IPS-15b (cell line): ENCODE data around the gene FMO4.
A peak's percentile ranks its signal among the peaks of the same experiment; 100 is the strongest.

Experiments used
- H3K27me3 ChIP-seq: one replicate; pipeline ENCODE4 v1.6.1; 2013; ENCODE audit warnings: low read length; ENCODE audit not compliant: control insufficient read depth, insufficient read depth
- H3K36me3 ChIP-seq: one replicate; pipeline ENCODE4 v1.6.1; 2013; ENCODE audit warnings: low read length; ENCODE audit not compliant: control insufficient read depth, insufficient read depth
- H3K4me1 ChIP-seq: one replicate; pipeline ENCODE4 v1.6.1; 2013; ENCODE audit warnings: mild to moderate bottlenecking, low read length; ENCODE audit not compliant: control insufficient read depth, insufficient read depth
- H3K4me3 ChIP-seq: one replicate; pipeline ENCODE4 v1.5.1; 2013; ENCODE audit warnings: low read depth, low read length
- H3K9ac ChIP-seq: one replicate; pipeline ENCODE4 v1.6.1; 2013; ENCODE audit warnings: low read depth, mild to moderate bottlenecking, low read length
- H3K9me3 ChIP-seq: one replicate; pipeline ENCODE4 v1.6.1; 2013; ENCODE audit warnings: mild to moderate bottlenecking, low read length; ENCODE audit not compliant: control insufficient read depth, insufficient read depth

Gene FMO4

GRCh38 chr1:171313835-171314320 lies at the start of gene FMO4:
Gene FMO4 (plus strand): TSS chr1:171314183. CDS start chr1:171319826, 5,643 bp downstream.
- Histone ChIP-seq H3K27me3 (no peaks in the 10 kb centered on the region), H3K9me3 (no peaks in the 10 kb centered on the region), H3K4me1 (peaks cover 8% of the 10 kb centered on the region), H3K4me3 (peak within 1 kb of the TSS; percentile 18), H3K36me3 (no peaks in the 10 kb centered on the region), H3K9ac (no peak within 1 kb of the TSS)

- peaks cover 2% of the 10 kb centered on the region for H3K4me1 ChIP-seq
- H3K4me3 ChIP-seq: no peak overlapping the region
- H3K9me3 ChIP-seq: no peaks in the 10 kb centered on the region
- H3K9ac ChIP-seq: no peak overlapping the region
- no peaks in the 10 kb centered on the region for H3K27me3 ChIP-seq
- H3K36me3 ChIP-seq: no peaks in the 10 kb centered on the region
Measured at GRCh38 chr1:171265686-171266085, 48.3 kb upstream of the FMO4 start.

GRCh38 chr1:171266930-171267329 lies 47.1 kb upstream of the FMO4 start:
- Histone ChIP-seq H3K9ac (no peak overlapping the region), H3K4me1 (peaks cover 2% of the 10 kb centered on the region), H3K27me3 (no peaks in the 10 kb centered on the region), H3K36me3 (no peaks in the 10 kb centered on the region), H3K4me3 (no peak overlapping the region), H3K9me3 (no peaks in the 10 kb centered on the region)

GRCh38 chr1:171267391-171267790 lies 46.6 kb upstream of the FMO4 start:
- no peaks in the 10 kb centered on the region for H3K36me3 ChIP-seq
- H3K4me1 ChIP-seq: peaks cover 2% of the 10 kb centered on the region
- no peaks in the 10 kb centered on the region for H3K27me3 ChIP-seq
- H3K4me3 ChIP-seq: no peak overlapping the region
- no peak overlapping the region for H3K9ac ChIP-seq
- H3K9me3 ChIP-seq: no peaks in the 10 kb centered on the region

- Histone ChIP-seq H3K9me3 (no peaks in the 10 kb centered on the region), H3K4me1 (peaks cover under 1% of the 10 kb centered on the region), H3K27me3 (no peaks in the 10 kb centered on the region), H3K4me3 (no peak overlapping the region), H3K9ac (no peak overlapping the region), H3K36me3 (no peaks in the 10 kb centered on the region)
Measured at GRCh38 chr1:171270806-171271205, 43.2 kb upstream of the FMO4 start.

GRCh38 chr1:171277534-171277933 lies 36.4 kb upstream of the FMO4 start:
- H3K4me3 ChIP-seq: no peak overlapping the region
- H3K4me1 ChIP-seq: no peaks in the 10 kb centered on the region
- H3K9me3 ChIP-seq: no peaks in the 10 kb centered on the region
- no peaks in the 10 kb centered on the region for H3K36me3 ChIP-seq
- H3K9ac ChIP-seq: no peak overlapping the region
- no peaks in the 10 kb centered on the region for H3K27me3 ChIP-seq

GRCh38 chr1:171279234-171279633 lies 34.7 kb upstream of the FMO4 start:
- no peak overlapping the region for H3K4me3 ChIP-seq
- H3K36me3 ChIP-seq: no peaks in the 10 kb centered on the region
- no peak overlapping the region for H3K9ac ChIP-seq
- H3K27me3 ChIP-seq: no peaks in the 10 kb centered on the region
- no peaks in the 10 kb centered on the region for H3K9me3 ChIP-seq
- no peaks in the 10 kb centered on the region for H3K4me1 ChIP-seq

GRCh38 chr1:171279678-171280077 lies 34.3 kb upstream of the FMO4 start:
- Histone ChIP-seq H3K27me3 (no peaks in the 10 kb centered on the region), H3K9ac (no peak overlapping the region), H3K9me3 (no peaks in the 10 kb centered on the region), H3K4me3 (no peak overlapping the region), H3K4me1 (no peaks in the 10 kb centered on the region), H3K36me3 (no peaks in the 10 kb centered on the region)

GRCh38 chr1:171280599-171280998 lies 33.4 kb upstream of the FMO4 start:
- Histone ChIP-seq H3K4me3 (no peak overlapping the region), H3K4me1 (no peaks in the 10 kb centered on the region), H3K36me3 (no peaks in the 10 kb centered on the region), H3K27me3 (no peaks in the 10 kb centered on the region), H3K9me3 (no peaks in the 10 kb centered on the region), H3K9ac (no peak overlapping the region)

- Histone ChIP-seq H3K4me1 (no peaks in the 10 kb centered on the region), H3K9me3 (no peaks in the 10 kb centered on the region), H3K9ac (no peak overlapping the region), H3K36me3 (no peaks in the 10 kb centered on the region), H3K27me3 (no peaks in the 10 kb centered on the region), H3K4me3 (no peak overlapping the region)
Measured at GRCh38 chr1:171286032-171286705, 27.8 kb upstream of the FMO4 start.

- H3K27me3 ChIP-seq: no peaks in the 10 kb centered on the region
- no peak overlapping the region for H3K4me3 ChIP-seq
- no peaks in the 10 kb centered on the region for H3K9me3 ChIP-seq
- H3K36me3 ChIP-seq: no peaks in the 10 kb centered on the region
- peaks cover 3% of the 10 kb centered on the region for H3K4me1 ChIP-seq
- no peak overlapping the region for H3K9ac ChIP-seq
Measured at GRCh38 chr1:171290621-171291020, 23.4 kb upstream of the FMO4 start.

GRCh38 chr1:171292799-171293198 lies 21.2 kb upstream of the FMO4 start:
- no peak overlapping the region for H3K9ac ChIP-seq
- no peaks in the 10 kb centered on the region for H3K27me3 ChIP-seq
- peaks cover 24% of the 10 kb centered on the region for H3K4me1 ChIP-seq
- H3K9me3 ChIP-seq: no peaks in the 10 kb centered on the region
- H3K36me3 ChIP-seq: no peaks in the 10 kb centered on the region
- no peak overlapping the region for H3K4me3 ChIP-seq
